Left renal pelvis (tissue), 4 donors: ENCODE results near the gene SHISA3. TPM values are rescaled to one million over a fixed set of nuclear protein-coding genes. Genes with fewer than 3 reads are reported as not detected.

Experiments used
- DNase-seq, 4 donors: peaks; one replicate each; pipeline ENCODE4 v3.0.0-alpha.2; 2013; ENCODE audit warnings: low read depth in 4 of 4, low spot score in 3 of 4
- polyA plus RNA-seq, 4 donors: library from polyadenylated mRNA; unstranded; fragments of 120-200 nt; gene quantifications; one replicate each; pipeline ENCODE4 v1.2.1, GENCODE V29; 2013; ENCODE audit not compliant: insufficient read length in 4 of 4

The SHISA3 gene
- polyA plus RNA-seq, 4 donors = 86.2 to 480 (median 116) TPM

DNA sequence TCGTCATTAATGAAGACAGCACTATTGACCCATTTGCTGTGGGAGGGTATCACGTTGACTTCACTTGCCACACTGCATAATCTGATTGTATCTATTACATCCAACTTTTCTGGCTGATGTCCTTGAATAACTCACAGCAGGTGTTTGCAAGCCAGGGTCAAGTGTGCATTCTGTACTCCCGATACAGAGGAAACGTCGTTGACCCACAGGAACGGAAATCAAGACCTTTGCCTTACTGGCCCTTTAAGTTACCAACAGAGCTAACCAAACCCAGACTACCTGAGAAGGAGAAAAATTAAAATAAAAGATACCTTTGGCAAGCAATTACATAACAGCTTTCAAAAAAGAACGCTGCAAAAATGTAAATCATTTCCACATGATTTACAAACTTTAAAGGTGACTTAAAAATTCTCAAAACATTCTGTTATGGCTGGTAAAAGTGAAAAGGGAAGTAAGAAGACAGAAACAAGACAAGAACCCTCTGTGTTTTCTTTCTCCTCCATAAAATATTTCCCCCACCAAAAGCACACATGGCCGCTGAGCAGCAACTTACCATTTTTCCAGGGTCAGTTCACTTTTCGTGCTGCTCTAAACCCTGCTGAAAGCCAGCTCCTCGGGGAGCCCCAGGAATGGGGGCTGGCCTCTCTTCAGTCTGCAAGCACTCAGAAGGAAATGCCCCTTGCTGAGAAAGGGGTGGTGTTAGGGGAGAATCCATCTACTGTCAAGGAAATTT lies 6.5 kb upstream of the SHISA3 start:
- no peak for DNase-seq

DNA sequence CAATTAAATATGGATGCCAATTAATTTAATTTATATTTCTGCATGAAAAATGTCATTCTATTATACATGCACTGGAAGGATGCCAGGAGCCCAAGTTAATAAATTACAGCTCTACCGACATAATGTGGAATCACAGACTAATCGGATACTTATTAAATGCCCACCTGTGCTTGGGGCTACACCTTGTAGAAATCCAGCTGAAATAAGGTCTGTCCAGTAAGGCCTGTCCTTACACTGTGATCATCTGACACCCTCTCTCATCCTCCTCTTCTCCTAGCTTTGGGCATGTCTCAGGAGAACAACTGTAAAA lies 6.0 kb upstream of the SHISA3 start:
- no peak for DNase-seq

DNA sequence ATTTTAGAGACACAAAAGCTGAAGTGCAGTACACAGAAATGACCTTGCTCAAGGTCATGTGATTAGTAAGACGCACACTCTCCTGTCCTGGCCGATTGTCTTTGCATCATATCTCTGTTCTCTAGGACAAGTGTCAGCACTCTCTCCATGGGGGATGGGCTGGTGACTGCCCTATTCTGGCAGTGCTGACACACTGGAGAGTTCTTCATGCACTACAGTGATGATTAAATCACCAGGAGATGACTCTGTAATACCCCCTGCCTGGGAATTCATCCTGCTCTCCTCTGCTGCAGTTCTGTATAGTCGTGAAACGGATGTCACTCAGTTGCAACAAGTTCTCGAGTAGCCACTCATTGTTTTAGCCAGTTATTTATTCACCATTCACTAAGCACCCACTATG lies 5.3 kb upstream of the SHISA3 start:
- no peak for DNase-seq

DNA sequence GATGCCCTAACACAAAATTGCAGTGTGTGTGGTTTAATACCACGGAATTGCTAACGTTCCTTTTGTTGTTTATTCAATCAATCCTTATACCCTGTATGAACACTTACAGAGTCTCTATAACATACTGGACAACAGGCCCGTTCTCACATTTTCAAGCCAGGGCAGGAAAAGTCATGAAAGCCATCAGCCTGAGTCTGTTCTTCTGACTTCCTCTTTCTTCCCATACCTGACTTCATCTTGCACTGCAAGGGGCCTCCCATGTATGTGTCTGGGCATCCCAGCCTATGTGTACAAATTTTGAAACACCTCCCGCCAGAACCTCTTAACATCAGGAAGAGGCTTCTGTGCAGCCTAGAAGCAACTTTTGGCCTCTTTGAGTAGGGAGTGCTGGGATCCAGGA lies 4.9 kb upstream of the SHISA3 start:
- no peak for DNase-seq

DNA sequence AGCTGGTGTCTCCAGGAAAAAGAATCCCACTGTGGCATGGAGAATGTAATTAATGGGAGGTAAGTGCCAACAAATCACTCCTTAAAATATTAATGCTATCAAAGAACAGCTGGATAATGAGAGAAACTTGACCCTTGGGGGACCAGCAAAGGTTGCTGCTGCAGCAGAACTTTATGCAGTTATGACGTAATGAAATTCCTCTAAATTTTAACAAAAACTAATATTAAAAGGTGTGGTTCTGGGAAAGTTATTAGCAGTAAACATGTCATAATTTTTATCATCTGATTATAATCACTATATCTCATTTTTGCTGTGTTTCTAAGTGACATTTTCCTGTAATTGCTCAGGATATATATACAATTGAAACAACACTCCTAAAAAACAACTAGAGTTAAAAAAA lies 1.7 kb upstream of the SHISA3 start:
- no peak for DNase-seq

DNA sequence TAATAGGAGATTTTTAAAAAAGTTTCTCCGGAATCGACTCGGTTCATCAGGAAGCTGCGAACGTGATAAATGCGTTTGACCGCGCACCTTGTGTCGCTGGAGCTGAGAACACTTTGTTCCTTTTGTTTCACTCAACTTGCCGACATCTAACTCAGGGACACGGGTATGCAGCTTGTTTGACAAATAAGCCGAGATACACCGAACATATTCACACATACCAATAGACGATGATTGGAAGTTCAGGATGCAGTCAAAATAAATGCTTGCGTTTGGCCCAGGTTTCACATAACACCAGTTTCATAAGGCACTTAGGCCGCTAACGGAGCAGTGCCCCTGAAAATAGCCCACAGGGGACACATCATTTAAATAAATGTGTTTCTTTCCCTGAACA lies 932 bp upstream of the SHISA3 start:
- no peak for DNase-seq

DNA sequence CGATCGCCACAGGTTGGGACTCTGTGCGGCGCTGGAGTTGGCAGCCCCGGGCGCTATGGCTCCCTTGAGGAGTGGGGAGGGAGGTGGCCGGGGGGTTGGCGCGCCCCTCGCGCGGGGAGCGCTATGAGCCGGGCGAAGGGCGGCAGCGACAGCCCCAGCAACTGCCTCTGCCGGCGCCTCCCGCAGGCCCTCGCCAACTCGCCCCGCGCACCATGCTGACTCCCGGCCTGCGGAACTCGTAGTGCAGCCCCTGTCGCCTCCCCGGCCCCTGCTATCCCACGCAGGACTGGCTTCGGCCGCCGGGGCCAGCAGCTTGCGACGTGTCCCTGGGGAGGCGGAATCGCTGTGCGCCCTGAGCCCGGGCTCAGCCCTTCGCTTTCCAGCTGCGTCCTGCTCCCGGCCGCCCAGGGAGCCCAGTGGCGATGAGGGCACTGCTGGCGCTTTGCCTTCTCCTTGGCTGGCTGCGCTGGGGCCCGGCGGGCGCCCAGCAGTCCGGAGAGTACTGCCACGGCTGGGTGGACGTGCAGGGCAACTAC lies 415 bp downstream of the SHISA3 start:
- no peak for DNase-seq

DNA sequence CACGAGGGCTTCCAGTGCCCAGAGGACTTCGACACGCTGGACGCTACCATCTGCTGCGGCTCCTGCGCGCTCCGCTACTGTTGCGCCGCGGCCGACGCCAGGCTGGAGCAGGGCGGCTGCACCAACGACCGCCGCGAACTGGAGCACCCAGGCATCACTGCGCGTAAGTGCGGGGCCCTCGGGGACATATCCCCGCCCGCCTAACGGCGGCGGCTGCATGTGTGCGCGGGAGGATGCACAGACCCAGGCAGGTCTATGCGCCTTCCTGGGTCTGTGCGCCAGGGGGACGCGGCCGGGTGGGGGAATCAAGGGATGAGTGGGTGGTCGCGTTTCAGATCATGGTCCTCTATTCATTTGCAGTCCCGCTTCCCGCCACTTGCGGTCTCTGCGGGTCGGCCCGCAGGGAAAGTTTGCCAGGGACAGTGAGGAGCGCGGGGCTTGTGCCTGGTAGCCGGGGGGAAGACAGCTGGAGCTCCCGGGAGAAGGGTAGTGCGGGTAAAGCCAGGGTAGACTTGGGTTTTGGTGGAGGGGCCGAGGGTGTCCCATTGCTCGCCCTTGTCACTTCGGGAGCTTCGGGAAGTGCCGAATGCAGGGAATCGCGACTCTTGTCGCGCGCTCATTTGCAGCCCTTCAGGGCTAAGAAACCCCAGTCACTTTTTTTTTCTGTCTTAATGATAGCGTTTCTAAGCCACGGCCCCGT lies 1.0 kb downstream of the SHISA3 start:
- no peak for DNase-seq

DNA sequence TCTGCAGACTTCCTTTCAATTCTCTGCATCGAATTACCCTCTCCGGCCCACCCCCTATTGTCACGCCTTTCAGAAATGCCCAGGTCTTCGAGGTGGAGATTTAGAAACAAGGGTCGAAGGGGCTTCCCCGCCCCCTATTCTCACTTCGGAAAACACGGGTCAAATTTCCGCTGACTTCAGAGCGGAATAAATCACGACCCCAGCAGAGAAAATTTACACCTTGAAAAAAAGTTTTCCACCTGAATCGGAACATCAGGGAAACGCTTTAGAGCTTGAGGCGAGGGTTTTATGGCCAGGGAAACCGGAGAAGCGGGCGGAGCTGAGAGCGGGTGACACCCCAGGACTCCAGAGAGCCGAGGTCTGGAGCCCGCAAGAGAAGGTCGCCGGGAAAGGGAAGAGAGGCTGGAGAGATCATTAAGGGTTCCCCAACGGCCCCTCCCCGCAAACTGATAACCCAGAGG lies 1.6 kb downstream of the SHISA3 start:
- no peak for DNase-seq

DNA sequence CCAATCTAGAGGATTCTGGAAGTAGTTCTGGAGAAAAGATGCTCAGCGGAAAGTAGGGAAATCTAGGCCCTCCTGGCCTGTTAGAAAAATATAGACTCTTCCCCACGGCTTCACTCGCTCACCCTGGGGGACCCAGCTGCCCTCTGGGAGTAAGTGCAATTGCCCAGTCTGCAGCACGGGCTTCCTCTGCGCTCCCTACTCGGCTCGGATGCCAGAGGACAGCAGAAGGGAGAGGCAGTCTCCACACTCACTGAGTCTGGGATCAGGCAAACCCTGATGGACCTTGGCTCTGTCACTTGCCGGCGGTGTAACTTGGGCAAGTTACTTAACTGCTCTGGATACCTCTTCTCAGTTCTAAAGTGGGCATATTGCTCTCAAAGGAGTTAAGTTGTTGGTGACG lies 2.1 kb downstream of the SHISA3 start:
- no peak for DNase-seq

DNA sequence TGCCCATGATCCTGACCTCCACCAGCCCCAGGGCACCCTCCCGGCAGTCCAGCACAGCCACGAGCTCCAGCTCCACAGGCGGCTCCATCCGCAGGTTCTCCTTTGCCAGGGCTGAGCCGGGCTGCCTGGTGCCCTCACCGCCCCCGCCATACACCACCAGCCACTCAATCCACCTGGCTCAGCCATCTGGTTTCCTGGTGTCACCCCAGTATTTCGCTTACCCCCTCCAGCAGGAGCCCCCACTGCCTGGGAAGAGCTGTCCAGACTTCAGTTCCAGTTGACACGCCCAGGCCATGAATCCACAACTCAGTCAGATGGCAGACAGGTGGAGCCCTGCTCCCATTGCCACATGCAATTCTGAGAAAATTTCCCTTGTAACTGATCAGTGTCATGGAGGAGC lies 3.9 kb downstream of the SHISA3 start:
- DNase-seq = no peak

DNA sequence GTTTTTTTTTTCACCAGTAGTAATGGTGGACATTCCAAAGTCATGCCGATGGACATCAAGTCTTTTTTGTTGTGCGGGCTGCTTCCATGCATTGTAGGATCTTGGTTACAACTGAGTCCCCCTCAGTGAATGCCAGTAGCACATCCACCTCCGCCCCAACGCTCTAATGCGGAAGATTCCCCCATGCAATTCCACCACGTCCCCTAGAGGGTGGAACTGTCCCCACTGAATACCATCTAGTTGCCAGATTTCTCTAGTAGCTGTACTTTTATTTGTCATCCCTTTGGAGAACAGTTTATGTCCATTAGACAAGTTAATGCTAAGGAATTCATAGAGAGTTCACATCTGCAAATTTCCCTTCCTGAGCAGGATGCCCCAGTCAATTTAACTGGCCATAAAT lies 6.7 kb downstream of the SHISA3 start:
- DNase-seq = no peak

DNA sequence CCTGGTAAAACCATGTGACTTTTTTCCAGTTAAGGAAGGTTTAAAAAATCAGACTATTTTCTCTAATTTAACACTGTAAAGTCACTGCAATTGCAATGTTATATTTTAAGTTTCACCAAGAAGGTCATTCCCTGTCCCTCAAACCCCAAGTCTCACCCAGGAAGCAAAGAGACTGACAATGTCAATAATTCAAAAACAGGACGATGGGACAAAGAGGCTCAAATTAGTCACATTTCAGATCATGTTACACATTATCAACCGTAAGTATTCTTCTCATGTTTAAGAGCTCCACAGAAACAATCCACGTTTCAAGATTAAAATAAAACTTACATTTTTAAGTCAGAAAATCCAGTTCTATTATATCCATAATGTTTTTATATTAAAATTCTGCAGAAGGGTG lies 13.2 kb downstream of the SHISA3 start:
- DNase-seq = no peak

DNA sequence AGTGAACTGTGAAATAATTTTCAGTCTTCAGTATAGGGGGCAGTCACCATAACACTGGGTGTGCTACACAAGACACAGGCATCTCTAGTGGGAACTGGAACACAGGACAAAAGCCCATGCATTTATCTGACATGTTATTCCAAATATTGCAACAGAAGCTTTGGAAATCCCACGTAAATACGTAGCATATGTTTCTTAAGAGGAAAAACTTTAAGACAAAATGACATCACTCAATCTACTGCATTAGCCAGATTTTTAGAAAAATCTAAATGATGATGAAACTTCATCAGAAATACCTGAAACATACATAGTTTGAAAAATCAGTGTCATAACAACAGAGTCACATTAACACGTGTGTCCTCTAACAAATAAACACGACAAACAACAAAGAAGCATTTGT lies 14.5 kb downstream of the SHISA3 start:
- DNase-seq = no peak

DNA sequence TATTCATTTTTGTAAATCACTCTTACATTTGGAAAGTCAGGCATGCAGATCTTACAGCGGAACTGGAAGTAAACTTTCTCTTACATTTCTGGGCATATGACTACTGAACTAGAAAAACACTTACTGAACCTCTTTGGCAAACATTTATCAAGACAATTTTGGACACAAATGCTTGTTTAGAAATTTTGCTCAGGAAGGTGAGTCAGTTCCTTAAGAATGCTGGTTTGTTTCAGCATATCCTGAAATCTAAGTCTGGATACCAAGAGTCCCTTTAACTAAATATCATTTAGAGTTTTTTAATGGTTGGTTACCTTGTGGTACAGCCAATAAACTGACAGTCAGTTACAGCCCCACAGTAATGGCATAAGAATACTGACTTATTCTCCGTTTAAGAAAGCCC lies 15.0 kb downstream of the SHISA3 start:
- DNase-seq = no peak

DNA sequence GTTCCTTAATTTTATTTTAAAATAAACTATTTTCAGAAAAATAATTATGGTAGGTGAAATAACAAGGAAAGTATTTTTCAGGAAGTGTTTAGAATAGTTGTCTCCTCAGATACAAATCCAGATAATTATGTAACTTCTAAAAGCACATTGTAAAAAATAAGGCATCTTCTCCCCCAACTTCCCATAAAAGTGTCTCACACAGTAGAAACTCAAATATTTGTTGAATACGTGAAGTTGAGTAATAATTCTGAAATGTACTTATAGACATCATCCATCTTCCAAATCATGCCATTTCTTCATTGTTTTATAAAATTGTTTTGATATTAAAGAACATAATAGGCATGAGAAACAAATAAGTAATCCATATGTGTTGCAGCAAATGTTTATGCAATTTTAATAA lies 18.0 kb downstream of the SHISA3 start:
- no peak for DNase-seq

DNA sequence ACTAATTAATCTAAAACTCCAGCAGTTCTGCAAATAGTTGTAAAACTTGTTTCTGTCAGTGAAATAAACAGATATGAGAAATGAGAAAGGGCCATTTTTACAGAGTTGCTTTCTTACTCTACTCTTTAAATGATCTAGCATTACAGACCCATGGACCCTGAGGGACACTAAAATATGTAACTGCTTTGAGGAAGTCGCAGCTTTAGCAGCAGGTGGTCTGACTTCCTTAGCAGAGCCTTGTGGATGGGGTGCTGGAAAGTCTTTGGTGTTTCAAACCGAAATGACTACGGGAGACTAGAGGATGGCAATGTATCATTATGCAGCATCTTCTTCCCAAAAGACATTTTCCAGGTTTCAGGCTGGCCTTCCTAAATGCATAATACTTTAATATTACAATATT lies 18.7 kb downstream of the SHISA3 start:
- no peak for DNase-seq

DNA sequence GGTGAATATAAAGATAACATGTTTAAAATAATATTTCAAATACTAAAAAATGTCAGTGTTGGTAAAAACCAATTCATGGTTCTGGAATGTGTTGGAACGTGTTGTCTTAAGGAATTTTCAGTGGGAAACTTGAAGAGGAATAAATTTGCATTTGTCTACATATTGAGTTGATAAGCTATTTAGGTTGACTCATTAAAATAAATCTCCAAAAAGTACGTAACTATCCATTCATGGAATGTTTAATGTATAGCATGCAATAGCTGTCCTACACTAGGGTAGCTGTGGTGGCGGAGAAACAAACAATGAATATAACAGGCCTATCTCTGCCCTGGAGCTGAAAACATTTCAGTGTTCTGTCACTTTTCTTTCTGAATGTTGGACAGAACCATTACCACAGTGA lies 20.3 kb downstream of the SHISA3 start:
- DNase-seq = no peak

DNA sequence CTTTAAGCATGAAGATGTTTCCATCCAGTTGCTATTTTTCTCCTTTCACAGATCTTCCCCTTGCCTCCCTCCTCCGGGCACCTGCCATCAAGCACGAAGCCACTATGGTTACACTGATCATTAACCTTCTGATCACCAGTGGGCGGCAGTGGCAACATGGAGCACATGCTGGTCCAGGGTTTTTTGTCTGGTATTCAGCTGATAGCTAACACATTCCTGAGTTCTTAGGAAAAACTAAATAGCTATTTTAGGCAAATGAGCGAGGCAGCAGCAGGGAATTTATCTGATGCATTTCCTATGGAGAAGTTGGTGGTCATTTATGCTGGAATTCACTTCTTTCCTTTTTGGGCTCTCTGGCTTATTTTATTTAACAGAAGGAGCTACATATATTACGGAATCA lies 22.9 kb downstream of the SHISA3 start:
- DNase-seq = no peak

DNA sequence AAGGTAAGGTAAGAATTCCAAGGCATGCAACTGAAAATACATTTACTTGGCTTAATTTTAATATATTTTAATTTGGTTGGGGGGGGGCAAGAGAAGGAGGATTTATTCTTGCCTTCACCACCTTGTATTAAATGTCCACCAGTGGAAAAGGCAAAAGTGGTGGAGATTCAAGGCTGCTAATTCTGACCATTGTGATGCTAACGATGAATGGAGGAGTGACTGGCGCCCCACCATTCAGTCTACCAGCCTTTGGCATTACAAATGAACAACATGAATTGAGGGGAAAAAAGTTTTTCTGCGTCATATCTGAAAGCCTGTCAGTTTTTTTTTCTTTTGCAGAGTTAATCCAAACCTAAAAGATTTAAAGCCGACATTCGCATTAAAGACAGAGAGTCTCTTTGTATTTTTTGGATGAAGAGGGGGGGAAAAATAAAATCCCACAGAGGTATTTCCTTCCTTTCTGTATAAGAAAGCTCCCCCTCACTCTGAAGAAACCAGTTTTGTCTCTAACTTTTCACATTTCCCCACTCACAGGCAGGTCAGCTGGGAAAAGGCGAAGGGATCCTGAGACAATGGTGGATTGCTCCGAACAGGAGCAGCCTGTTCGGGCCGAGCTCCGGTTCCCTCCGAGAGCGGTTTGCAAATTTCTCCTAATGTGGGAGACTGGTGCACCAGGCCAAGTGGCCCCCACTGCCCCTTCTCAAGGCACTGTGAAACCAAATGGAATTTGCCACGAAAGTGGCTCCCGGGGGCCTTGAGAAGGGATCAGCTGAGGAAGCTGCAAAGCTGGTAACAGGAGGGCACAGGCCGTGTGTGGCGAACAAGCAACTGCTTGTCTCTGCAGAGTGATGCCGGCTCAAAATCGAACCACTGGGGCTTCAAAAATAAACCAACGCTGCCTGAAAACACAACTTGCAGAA lies 28.1 kb downstream of the SHISA3 start:
- DNase-seq = no peak

DNA sequence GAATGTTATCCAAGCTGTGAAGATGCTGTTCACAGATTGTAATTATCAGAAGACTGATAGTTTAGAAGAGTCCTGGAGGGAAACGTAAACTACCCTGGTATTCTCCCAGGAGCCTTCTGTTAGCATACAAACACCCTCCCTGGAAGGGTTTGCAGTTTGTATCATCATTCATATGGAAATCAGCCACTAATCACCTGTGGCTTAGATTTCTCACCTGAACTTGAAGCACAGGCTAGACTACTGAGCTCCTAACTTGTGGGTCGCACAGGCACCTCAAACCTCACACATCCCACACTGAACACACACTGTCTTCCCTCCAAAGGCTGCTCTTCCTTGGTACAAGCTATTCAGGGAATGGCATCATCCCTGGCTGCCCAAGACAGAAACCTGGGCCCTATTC lies 30.7 kb downstream of the SHISA3 start:
- DNase-seq = no peak
